Measurements from ENCODE around the gene VLDLR.

DNA sequence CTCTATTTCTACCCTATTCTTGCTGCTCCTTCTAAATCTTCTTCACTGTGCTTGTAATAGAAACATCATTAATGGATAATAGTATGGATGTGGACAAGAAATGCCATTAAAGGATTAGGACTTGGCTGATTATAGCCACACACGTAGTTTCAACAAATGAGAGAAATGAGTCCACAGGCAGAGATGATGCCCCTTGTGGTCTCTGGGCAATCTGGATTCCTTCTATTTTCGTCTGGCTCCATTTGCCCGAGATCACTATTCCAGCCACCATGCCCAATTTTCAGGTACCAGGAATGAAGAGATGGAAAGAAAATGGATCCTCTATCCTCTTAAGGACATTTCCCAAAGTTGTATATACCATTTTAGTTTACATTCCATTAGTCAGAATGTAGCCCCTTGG is 13.2 kb downstream of the VLDLR start:
- TF ChIP-seq EZH2phosphoT487 (conservative IDR thresholded peaks at IDR 0.05; ENCODE audit: low read length), result no peak
- TF ChIP-seq, protein P1, sequence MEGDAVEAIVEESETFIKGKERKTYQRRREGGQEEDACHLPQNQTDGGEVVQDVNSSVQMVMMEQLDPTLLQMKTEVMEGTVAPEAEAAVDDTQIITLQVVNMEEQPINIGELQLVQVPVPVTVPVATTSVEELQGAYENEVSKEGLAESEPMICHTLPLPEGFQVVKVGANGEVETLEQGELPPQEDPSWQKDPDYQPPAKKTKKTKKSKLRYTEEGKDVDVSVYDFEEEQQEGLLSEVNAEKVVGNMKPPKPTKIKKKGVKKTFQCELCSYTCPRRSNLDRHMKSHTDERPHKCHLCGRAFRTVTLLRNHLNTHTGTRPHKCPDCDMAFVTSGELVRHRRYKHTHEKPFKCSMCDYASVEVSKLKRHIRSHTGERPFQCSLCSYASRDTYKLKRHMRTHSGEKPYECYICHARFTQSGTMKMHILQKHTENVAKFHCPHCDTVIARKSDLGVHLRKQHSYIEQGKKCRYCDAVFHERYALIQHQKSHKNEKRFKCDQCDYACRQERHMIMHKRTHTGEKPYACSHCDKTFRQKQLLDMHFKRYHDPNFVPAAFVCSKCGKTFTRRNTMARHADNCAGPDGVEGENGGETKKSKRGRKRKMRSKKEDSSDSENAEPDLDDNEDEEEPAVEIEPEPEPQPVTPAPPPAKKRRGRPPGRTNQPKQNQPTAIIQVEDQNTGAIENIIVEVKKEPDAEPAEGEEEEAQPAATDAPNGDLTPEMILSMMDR (IDR thresholded peaks at IDR 0.05; ENCODE audit: insufficient read depth, low read length, poor library complexity, severe bottlenecking), result no peak

Measured in SU-DHL-6 (cell line).